ENCODE data around the gene YOD1. TPM values are rescaled to one million over a fixed set of nuclear protein-coding genes. Genes with fewer than 3 reads are reported as not detected.

The YOD1 gene
- polyA plus RNA-seq, 3 donors, result 12.7 to 16.4 (median 15.8) TPM

DNA sequence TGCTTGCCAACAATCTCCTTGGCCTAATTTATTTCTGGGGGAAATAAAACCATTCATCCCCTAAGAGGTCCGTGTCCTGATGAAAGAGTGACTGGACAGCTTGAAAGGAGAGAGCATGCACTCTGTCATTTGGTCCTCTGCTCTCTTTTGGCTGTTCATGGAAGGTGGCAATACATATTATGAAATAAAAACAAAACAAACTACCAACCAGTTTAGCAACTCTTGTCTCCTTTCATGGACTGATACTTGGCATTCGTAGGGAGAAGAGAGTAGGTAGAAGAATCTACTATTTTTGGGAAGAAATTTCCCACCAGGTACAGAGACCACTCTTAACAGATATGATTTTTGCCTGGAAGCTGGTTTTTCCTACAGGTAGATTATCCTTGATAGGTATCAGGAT is 17.7 kb downstream of the YOD1 start:
- DNase-seq (ENCODE audit: extremely low read depth in 1 of 11, low read depth in 9 of 11, low spot score in 4 of 11), result no peak

DNA sequence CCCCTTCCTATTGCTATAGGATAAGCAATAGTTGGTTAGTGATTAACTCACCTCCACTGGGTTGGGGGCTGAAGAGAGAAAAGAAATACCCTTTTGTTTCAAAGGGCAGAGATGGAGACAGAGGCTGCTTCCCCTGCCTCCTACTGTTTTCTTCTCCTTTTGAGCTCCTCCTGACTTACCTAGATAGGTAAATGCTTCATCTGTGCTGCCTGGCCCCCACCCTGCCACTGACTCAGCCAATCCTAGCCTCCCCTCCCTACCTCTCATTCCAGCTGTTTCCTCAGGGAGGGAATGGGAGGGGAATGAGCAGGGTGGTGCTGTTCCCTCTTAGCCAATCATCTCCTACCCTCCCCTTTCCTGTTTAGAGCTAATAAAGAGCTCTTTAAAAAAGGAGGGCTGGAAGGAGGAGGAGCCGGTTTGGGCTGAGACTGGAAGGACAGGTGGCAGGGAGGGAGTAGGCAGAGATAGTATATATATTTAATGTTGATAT is 18.4 kb downstream of the YOD1 start, which contains the start of gene C1orf116:
C1orf116 (minus strand) TSS at position 229 of the 490 bp plus-strand sequence. CDS start 5,158 bp downstream, outside the sequence.
- DNase-seq (ENCODE audit: extremely low read depth in 1 of 11, low read depth in 9 of 11, low spot score in 4 of 11), result peak in 1 of 11 donors; percentile 69

DNA sequence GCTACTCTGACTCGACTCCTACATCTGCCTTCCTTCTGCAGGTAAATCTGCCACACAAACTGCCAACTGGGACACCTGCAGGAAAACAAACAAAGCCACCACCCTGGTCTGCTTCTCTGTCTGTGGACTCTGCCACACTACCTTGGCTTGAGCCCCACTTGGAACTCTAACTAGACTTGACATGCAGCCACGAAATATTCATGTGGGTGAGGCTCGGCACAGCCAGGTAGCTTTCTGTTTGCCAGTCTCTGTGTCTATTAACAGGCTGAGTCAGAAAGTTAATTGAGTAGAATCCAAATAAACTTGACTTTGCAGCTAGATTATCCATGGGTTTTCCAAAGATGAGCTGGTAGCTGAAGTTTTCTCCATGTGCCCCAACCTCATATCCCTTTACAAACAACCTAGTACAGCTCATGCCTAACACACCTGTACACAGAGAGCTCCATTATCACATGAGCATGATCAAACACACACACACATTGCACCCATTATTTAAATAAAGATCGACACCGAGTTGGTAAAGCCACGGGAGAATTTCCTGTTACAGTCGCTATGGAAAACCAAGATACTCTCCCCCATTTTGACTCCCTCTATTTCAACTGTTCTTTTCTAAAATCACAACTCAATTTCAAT is 19.3 kb downstream of the YOD1 start:
- DNase-seq (ENCODE audit: extremely low read depth in 1 of 11, low read depth in 9 of 11, low spot score in 4 of 11), result no peak

DNA sequence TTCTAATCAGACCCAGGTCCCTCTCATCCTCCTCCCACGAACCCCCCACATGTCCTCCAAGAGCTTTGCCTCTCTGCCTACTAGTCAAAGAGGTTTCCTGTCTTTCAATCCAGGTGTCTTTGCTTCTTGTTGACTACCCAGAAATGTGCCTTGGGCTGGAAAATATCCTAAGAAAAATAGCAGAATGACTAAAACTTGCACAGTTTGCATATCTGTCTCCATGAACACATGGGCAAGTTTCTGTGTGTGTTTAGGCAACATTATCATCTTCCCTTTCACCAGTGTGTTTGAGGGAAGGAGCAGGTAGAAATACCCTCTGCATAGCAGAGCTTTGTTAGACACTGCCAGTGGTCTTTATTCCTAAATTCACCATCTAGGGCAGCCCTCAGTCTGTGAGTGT is 20.0 kb downstream of the YOD1 start:
- DNase-seq (ENCODE audit: extremely low read depth in 1 of 11, low read depth in 9 of 11, low spot score in 4 of 11), result no peak

DNA sequence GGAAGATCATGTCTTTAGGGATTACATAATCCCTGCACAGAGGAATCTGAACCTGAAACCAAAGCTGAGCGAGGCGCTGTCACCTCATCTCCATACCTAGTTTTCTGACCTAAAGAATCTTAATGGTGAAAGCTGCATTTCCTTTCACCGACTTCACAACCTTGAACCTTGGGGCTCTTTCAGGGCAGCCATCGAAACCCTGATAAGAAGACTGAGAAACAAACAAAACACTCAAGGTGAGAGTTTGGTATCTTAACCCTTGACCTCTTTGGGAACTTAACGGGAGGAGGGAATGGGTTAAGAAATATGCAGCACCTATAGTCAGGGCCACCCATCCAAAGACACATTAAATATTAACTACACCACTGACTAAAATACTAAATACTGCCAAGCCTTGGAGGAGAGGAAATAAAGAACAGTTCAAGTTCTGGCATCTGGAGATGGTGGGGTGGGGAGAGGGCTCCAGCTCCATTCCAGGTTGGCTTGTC is 20.4 kb downstream of the YOD1 start:
- no peak for DNase-seq (ENCODE audit: extremely low read depth in 1 of 11, low read depth in 9 of 11, low spot score in 4 of 11)

DNA sequence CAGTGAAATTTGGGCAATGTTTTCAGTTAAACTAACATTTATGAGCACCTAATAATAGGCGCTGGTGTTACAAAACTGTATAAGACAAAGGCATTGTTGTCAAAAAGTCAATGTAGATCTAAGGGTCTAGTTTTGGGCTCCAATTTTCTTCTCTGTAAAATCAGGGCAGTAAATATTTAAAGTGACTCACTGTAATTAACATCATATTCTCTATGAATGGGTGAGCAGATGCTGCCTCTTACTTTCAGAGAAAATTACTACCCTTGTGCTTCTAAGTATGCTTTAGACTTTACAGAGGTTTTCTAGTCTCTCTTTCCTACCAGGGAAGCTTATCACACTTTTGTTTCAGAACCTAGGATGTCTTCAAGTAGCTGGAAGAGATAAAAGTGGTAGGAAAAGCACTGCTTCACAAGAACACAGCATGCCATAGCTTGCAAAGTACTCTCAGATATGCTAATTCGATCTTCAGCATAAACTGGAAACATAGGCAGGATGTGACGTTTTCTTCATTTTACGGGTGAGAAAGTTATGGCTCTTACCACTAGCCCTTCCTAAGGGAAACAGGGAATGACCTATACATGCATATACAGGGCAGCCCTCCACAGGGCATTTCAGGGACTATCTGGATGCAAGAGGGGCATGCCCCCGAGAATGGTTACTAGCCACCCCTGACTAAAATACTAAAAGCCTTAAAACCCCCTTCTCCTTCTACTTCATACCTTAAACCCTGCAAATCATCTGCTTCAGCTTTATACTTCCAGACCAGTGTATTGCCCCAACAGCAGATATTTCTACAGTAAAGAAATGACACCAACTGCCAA is 21.1 kb downstream of the YOD1 start:
- no peak for DNase-seq (ENCODE audit: extremely low read depth in 1 of 11, low read depth in 9 of 11, low spot score in 4 of 11)

DNA sequence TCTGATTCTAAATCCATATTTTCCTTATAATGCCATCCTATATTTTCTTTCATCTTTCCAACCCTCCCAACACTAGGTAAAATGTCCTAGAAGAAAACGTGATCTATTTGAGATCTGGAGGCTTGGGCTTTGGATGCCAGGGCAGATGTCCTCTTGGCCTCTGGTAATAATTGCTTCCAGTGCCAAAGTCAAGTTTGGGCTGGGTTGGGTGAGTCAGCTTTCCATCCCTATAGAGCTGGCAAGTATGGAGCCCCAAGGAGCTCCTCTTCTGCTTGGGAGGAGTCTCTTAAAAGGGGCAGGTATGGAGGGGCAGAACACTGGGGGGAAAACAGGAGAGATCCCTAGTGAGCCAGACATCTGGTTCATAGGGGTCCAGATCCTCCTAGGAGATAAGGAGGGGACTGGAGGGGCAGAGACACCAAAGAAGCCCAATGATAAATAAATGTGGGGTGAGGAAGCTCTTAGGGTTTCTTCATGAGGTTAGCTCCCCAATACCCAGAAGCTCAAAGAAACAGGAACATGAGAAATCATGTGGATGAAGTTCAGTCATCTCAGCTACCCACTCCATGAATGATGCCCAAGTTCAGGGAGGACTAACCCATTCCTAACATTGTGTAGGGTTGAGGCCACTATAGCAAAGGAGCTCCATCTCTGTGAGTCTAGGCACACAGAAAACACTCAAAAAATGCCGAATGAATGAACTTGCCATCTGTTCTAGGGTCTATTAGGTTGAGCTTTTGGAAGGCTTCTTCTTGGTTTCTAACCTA is 21.9 kb downstream of the YOD1 start:
- no peak for DNase-seq (ENCODE audit: extremely low read depth in 1 of 11, low read depth in 9 of 11, low spot score in 4 of 11)

DNA sequence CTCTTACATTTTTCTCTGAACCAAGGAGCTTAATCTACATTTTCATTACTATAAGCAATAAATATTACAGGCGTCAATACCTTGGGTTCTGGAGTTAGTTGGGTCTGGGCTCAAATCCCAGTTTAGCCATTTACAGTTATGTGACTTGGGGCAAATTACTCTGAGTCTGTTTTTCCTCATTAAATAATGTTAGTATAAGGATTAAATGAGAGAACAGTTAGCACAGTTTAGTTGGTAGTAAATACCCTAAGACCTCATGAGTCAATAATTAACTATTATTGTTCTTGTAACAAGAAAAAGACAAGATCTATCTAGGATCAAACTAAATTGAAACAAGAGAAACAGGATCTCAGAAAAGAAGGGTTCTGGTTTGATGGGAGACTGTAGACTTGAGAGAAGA is 23.1 kb downstream of the YOD1 start:
- DNase-seq (ENCODE audit: extremely low read depth in 1 of 11, low read depth in 9 of 11, low spot score in 4 of 11), result no peak

DNA sequence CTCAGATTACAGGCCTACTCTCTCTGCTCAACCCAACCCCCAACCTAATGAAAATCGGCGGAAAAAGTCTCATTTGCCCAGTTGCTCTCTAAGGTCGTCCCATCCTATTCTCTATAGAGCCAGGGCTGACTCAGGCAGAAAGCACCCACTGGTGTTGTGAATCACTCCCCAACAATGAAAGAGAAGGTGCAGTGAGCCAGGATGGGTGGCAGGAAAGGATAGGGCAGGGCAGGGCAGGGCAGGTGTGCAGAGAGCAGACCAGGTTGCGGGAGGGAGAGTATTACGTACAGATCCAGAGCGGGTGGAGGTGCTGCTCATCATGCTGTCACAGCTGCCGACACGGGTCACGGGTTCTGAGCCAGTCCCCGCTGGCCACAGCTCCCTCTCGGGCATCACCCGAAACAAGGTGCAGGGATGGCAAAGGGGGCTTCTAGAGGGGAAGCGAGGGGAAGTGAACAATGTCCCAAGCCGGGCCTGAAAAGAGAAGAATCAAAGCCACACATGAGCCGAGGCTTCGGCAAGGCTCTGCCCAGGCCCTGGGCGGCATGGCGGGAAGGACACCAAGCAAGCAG is 23.7 kb downstream of the YOD1 start:
- DNase-seq (ENCODE audit: extremely low read depth in 1 of 11, low read depth in 9 of 11, low spot score in 4 of 11), result no peak

DNA sequence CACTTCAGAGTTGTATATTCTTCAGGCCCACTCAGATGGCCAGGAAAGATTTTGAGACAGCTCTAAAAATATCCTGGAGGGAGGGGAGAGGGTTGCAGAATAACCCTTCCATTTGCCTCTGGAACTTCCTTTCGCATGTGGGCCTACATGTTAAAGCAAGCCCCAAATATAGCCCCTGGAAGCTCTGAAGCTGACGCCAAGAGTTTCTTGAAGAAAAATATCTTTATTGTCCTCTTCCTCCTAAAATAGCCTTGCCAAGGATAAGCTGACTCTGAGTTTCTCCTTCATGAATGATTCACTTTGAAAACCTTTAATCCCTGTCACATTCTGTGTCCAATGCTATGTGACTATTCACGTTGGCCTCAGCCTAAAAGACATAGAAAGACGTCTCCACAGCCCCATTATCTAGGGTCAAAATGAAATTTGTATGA is 24.9 kb downstream of the YOD1 start:
- DNase-seq (ENCODE audit: extremely low read depth in 1 of 11, low read depth in 9 of 11, low spot score in 4 of 11), result no peak

DNA sequence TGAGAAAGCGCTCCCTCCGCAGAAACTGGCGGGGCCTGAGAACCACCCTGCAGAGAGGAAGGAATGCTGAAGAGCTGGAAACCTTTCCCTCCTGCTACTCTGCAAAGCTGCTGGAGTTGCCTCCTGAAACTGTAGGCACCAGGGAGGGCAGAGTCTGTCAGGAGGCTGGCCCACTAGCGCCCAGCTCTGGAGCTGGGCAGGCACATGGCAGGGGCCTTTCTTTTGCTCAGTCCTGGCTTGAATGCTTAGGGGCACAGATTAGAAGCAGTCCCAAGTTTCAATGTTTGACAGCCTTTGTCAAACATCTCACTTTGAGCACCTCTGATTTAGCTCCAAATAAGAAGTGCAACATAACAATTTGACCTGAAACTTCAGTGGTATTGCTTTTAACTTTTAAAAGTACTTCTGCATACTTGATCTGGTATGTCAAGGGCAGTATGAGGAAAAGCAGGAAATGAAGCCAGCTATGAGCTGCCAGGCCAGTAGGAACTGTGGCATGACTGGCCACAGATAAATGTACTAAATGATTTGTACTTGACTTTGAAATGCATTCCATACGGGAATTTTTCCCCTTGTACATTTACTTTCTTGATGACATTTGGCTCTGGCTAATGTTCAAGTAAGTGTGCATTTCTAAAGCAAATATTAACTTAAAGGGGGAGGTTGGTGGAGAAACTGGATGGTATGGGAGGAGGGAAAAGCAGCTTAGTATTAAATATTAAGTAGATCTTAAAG is 25.7 kb downstream of the YOD1 start:
- DNase-seq (ENCODE audit: extremely low read depth in 1 of 11, low read depth in 9 of 11, low spot score in 4 of 11), result no peak

DNA sequence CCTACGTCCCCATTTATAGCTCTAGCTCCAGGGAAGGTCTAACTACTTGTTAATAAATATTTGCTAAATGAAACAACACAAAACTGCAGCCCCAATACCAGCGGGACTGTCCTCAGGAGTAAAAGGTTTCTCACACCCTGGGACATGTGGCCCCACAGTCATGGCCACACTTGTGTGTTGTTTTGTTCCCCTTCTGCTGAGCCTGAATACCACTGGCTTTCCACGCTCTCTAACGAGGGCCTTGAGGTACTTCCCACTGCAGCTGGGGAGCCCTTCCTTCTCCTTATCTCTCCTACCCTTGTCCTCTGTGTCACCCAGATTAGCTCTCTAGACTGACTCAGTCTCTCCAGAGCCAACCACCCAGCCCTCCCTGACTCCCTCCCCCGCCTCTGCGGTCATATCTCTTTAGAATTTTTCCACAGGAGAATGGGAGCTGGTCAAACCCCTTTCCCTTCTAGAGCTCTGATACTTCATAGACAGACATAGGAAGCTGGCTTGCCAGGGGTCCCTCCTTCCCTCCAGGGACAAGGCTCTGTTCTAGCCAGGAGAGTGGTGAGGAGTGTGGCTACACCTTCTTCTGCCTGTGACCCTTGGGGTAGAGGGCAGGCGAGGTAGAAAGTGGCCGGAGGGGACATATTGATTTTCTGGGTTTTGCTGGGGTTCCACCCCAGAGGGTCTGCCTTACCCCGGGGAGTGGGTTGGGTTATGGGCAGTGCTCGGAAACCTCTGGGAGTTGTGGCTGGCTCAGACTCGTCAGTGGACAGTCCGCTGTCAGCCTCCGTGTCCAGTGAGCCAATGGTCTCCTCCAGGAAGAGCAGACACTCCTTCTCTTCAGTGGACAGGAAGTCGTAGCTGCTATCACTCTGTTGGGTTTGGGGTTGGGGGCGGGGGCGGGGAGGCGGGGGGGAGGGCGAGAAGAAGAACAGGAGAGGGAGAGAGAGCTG is 26.5 kb downstream of the YOD1 start:
- no peak for DNase-seq (ENCODE audit: extremely low read depth in 1 of 11, low read depth in 9 of 11, low spot score in 4 of 11)

DNA sequence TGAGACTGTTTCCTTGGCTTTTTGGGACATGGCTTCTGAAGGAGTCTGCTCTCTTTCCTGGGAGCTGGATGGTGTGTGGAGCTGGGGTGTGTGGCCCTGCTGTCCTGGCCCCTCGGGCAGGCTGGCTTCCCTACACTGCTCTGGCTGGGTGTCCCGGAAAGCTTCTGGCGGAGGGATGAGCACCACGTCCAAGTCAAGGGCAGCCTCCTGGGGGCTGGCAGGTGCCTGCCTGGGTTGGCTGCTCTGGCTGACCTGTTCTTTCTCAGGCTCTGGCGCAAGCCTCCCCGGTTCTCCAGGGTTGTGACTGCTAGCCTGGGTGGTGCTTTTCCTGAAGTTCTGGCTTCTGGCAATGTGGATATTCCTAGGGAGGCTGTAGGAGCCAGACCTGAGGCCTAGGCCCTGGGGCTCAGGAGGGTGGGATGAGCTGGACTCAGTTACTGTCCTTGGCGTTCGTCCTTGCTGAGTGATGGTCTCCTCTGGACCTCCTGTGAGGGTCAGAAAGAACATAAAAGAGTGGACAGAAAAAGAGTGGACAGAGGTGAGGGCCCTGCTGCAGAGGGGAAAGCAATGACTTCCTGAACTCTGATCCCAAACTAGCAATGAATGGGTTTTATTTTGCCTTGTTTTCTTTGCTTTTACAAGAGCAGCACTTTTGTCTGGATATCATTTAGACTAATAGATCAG is 27.9 kb downstream of the YOD1 start:
- no peak for DNase-seq (ENCODE audit: extremely low read depth in 1 of 11, low read depth in 9 of 11, low spot score in 4 of 11)

DNA sequence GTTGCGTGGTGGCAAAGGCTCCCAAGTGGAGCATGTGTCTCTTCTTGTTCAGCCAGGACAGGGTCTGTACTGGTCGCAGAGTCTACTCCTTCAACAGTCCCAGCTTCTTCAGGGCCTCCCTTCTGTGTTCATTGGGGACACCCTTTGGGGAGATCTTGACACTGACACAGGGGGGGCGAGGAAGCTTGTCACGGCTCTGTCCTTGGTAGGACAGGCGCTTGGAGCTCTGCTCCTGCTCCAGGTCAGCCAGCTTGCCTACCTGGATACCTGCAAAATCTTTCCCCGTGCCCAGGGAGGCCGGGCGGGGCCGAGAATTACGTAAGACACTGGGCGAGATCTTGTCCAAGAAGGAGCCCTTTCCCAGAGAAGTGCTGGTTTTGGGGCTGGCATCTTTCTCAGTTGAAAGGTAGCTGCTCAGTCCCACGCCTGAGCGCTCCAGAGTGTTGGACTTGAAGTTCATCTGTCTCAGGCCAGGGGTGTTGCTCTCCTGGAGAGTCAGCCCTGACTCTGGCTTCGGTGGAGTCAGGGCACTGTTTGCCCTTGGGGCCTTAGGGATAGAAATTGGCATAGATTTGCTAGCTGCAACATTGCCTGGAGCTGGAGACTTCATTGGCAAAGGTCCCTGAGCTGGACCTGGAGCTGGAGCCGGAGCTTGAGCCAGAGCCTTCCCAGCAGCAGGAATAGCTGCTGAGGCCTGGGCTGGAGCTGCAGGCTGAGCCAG is 29.0 kb downstream of the YOD1 start:
- no peak for DNase-seq (ENCODE audit: extremely low read depth in 1 of 11, low read depth in 9 of 11, low spot score in 4 of 11)

DNA sequence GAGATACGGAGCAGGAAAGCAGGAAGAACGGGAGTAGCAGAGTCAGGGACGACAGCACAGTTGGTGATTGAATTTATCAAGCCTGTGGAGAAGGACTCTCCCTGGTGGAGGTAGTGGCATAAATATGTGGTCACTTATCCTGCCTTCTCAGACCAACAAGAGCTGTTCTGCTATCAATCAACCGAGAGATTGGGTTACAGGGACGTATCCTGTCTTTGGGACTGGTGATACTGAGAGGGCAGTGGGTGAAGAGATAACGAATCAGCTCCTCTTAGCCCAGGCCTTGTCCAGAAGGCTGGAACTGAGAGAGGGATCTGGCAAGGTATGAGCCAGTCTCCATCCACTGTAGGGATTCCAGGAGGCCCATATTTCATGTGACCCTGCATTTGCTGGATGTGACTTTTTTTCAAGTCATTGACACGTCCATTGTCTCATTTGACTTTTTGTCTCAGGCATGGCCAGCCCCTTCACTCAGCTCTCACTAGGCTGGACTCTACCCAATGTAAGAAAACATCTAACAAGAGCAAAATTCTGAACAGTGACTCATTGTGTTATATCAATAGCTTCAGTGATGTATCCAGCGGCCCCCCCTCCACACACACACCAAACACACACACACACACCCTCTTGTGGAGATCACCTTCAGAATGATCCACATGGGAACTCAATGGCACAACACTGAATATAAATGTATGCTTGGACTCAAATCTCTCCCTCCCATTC is 29.7 kb downstream of the YOD1 start:
- no peak for DNase-seq (ENCODE audit: extremely low read depth in 1 of 11, low read depth in 9 of 11, low spot score in 4 of 11)

DNA sequence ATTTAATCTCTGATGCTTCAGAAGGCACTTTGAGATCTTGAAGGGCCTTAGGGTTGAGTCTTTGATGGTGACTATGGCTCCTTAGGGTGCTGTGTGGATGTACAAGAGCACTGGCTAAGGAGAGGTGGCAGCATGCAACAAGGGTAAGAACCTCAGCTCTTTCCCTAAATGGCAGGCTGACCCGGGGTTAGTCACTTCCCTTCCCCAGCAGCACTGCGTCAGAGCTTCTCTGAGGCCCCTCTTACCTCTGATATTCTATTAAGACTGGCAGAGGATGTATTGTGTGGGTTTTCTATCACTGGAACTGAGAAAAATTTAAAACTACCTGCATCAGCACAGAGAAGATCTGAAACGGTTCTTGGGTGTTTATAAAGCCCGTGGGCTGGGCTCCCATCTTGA is 30.3 kb downstream of the YOD1 start:
- no peak for DNase-seq (ENCODE audit: extremely low read depth in 1 of 11, low read depth in 9 of 11, low spot score in 4 of 11)

Measured in renal cortex interstitium (tissue), 11 donors.